ENCODE results near the gene ATG16L1.
A peak's percentile ranks its signal among the peaks of the same experiment; 100 is the strongest.

Gene ATG16L1

GRCh38 chr2:233261819-233262555 lies 10.5 kb downstream of the ATG16L1 start:
- DNase-seq = no peak

DNA sequence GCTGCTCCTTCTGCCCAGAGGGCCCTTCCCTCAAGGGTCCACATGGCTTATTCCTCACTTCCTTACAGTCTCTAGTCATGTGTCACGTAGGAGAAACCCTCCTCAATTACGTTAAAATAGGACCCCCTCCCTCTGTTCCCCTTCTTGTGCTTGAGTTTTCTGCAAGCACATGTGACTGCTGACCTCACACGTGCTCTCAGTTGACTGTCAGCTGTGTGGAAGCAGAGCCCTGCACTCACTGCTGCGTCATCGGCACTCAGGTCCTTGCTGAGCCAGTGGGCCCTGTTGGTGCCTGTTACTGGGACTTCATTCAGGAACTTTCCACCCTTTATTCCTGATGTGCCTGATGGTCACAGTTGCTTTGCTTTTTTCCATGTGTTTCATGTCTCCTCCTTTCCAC lies 11.1 kb downstream of the ATG16L1 start:
- no peak for DNase-seq

GRCh38 chr2:233263045-233263570 lies 11.6 kb downstream of the ATG16L1 start:
- DNase-seq = no peak

DNA sequence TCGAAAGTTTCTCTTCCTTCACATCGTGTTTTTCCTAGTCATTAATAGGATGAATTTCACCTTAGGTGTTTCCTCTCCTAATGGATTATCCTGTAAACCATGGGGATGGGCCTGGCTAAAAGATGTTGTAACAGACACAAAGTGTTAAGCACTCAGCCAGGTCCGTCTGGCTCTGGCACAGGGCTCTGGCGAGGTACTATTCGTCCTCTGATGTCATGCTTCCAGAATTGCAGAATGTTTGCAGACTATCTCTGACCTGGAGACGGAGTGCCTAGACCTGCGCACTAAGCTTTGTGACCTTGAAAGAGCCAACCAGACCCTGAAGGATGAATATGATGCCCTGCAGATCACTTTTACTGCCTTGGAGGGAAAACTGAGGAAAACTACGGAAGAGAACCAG lies 13.2 kb downstream of the ATG16L1 start:
- no peak for DNase-seq

GRCh38 chr2:233265899-233266431 lies 14.5 kb downstream of the ATG16L1 start:
- no peak for DNase-seq

- DNase-seq = no peak
Observed at GRCh38 chr2:233266481-233266880, 15.0 kb downstream of the ATG16L1 start.

DNA sequence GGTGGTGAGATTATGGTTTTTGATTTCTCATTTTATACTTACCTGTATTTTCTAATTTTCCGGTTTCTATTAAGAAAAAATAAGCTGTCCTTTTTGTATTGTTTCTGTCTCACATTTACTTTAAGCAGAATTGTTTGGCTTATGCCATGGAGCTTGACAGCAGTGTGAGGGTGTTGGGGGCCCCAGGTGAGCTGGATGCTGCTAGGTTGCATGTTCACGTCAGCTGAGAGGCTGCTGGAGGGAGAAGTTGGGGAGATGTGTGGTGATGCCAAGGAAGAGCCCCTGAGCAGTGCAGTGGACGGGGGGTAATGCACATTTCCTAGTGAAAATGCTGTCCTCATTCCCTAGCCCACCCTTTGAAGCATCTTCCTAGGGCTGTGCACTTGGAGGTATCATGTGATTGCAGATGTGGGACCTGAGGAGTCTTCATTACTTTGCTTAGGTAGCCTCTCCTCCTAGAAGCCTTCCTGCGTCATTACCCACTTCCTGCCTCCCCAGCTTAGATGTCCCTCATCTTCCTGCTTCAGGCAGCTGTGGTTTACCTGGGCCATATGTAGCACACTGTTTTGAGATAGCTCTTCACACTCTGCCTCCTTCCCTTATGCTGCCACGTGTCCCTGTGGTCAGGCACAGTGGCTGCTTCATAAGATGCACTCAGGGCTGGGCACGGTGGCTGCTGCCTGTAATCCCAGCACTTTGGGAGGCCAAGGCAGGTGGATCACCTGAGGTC lies 16.2 kb downstream of the ATG16L1 start:
- DNase-seq = no peak

DNA sequence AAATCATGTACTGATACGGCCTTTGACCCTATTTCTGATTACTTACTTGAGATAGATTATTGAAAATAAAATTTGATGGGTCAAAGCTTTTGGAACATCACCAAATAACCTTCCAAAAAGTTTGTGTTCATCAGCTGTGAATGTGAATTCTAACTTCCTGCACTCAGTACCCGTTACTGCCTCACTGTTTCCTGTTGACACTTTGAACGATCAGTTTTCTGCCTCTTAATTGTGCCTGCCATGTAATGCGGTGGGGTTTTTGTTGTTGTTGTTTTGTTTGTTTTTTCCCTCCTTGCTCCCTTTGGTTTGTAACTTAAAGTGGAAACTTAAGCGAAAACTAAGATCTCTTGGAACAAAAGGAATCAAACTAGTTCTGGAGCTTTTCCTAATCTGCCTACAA lies 18.9 kb downstream of the ATG16L1 start:
- no peak for DNase-seq

DNA sequence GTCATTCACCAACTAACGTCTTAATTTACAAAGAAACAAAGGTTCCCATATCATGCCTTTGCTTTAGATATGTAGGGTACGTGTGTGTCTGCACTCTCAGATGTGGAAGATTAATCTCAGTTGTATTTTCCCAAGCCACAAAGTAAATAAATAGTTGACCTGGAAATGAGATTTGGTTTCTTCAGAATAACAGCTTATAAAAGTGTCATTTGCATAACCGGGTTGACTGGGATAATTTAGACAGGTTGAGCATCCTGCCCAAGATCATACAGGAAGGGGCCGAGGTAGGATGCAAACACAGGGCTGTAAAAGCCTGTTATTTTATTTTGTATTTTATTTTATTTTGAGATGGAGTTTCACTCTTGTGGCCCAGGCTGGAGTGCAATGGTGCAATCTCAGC lies 19.5 kb downstream of the ATG16L1 start:
- no peak for DNase-seq

DNA sequence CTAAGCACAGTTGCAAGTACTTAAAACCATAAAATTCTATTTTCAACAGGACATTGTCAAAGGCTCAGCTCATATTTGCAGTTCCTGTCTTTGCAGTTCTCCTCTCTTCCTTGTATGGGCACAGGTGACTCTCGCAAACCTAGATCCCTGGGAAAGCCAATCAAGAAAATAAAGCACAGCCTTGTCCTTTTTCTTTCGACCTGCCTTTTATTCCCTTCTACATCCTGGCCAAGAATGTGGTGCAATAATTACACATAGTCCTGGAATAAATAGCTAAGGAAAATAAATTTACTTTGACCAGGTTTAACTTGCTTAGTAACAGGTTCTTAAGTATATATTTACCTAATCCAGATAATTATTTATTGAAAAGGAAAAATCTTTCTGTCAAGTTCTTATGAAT lies 20.2 kb downstream of the ATG16L1 start:
- no peak for DNase-seq

GRCh38 chr2:233273120-233273519 lies 21.6 kb downstream of the ATG16L1 start:
- DNase-seq = no peak

GRCh38 chr2:233275223-233275622 lies 23.8 kb downstream of the ATG16L1 start:
- no peak for DNase-seq

DNA sequence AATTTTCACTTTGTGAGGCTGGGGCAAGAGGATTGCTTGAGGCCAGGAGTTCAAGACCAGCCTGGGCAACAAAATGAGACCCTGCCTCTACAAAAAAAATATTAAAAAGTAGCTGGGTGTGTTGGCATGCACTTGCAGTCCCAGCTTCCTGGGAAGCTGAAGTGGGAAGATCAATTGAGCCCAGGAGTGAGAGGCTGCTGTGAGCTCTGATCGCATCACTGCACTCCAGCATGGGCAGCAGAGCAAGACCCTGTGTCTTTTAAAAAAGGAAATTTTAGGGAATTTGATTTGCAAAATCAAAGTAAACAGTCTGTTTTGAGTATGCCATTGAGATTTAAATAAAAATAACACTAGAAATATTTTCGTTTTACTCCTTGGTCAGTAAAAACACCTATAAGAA lies 27.4 kb downstream of the ATG16L1 start:
- no peak for DNase-seq

DNA sequence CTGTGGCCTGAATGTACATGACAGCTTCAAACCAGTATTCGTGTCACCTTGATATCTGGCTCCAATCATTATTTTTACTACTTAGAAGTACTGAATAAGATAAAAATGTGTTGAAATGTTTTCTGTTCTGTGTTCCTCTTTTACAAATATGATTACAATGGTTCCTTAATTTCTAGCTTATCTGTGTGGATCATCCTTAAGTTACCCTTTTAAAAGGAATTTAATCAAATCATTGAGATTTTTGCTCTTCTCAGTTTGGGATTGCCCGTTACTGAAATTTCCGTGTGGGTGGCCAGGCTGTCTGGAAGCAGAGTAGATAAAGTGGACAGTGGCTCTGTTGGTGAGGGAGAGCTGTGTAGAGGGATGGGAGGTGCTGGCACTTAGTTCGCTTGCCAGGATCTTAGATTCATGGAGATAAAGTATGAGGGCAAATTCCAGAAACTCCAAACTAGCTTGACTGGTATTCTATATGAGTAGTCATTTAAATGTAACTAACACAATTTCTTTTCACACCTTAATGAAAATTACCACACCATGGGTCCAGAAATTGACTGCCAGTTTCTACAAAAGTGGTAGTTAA lies 28.7 kb downstream of the ATG16L1 start:
- DNase-seq = no peak

GRCh38 chr2:233281553-233281952 lies 30.1 kb downstream of the ATG16L1 start:
- DNase-seq = no peak

GRCh38 chr2:233281992-233282603 lies 30.6 kb downstream of the ATG16L1 start:
- DNase-seq = no peak

DNA sequence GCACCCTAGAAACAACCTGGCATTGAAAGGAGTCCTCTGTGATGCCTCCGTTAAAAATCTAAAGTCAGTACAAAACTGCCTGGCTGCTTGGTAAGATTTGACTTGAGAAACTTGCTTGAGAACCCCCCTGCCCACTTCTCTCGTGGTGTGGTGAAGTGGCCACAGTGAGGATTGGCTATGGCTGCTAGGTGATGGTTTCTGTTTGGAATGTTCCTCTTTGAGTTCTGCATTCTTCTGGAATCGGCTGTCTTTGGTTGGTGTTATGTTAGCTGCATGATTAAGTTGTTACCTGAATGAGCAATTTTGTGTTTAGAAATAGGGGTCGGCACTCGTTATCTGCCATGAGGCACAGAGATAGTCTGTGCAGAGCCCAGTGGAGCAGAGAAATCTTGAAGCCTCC lies 34.4 kb downstream of the ATG16L1 start:
- no peak for DNase-seq

DNA sequence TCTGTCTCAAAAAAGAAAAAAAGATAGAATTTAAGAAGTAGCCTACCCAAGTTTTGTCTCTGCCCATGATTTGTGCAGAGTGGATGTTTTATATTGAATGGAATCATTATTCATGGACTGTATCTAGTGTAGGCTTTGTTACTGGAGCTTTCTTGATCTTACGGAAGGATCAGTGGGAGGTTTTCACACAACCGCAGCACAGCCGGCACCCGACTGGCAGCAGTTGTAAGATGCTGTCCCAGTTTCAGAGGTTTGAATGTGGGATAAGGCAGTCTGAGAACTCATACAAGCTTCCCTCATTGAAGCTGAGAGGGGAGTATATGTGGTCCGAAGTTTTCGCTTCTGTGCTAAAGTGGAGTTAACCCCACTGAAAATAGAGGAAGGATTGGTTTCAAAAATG lies 36.4 kb downstream of the ATG16L1 start:
- DNase-seq = no peak

- DNase-seq = peak; percentile 3
Observed at GRCh38 chr2:233288663-233289062, 37.2 kb downstream of the ATG16L1 start.

GRCh38 chr2:233289648-233290047 lies 38.2 kb downstream of the ATG16L1 start:
- no peak for DNase-seq

- DNase-seq = no peak
Observed at GRCh38 chr2:233290051-233290845, 38.8 kb downstream of the ATG16L1 start.

- no peak for DNase-seq
Observed at GRCh38 chr2:233295891-233296290, 44.4 kb downstream of the ATG16L1 start.
